ENCODE results near the gene ODC1. TPM values are rescaled to one million over a fixed set of nuclear protein-coding genes. Genes with fewer than 3 reads are reported as not detected.

The ODC1 gene
- 53.9 and 86.4 TPM in 2 replicates for total RNA-seq
- polyA plus RNA-seq, result 89.3 and 211 TPM in 2 replicates
- polyA plus RNA-seq (2012), result 51.5 and 135 TPM in 2 replicates
- 30.0 and 80.8 TPM in 2 replicates for polyA minus RNA-seq (ENCODE audit: low replicate concordance)

DNA sequence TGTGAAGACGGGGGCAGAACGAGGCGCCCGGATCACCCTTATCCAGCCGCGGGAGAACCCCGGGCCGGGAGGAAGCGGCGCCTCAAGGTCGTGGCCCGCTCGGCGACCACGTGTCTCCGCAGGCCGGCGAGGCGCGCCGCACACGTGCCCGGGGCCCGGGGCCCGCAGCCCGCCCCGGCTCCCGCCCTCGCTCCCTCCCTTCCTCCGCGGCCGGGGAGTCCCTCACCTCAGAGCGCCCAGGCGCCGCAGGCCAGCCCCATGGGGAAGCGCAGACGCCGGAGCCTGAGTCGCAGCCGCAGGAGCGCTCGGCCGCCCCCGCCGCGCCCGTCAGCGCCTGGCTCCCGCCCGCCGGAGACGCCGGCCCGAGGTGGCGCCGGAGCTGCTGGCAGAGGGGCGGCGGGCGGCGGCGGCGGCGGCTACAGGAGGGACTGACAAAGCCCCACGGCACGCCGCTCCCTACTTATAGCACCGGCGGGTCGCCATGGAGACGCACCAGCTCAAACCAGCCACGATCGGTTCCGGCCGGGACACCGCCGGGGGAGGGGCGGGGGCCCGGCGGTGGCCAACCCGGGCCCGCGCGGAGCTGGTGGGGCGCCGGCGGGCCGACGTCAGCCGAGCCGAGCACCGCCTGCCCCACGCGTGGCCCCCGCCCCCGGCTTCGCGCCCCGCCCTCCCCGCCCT lies at the start of gene ODC1:
Gene ODC1, minus strand, starts transcription at position 433 of the 681 bp plus-strand sequence. CDS start 3,295 bp downstream, outside the sequence.
- TF ChIP-seq EZH2 (IDR thresholded peaks at IDR 0.05; ENCODE audit: low read length, missing control alignments), result no peak
- H3K27me3 ChIP-seq (ENCODE audit: control insufficient read depth, insufficient read depth, low read length), result no peaks in the 10 kb centered on the region
- peak within 1 kb of the TSS; percentile 98 for H3K4me2 ChIP-seq (ENCODE audit: extremely low read depth, insufficient read depth, low read length)
- H3K79me2 ChIP-seq (ENCODE audit: control insufficient read depth, insufficient read depth, low read length), result peaks cover 33% of the 10 kb centered on the region
- peaks cover 4% of the 10 kb centered on the region for H3K4me1 ChIP-seq (ENCODE audit: control insufficient read depth, extremely low read depth, insufficient read depth, low read length)
- no peaks in the 10 kb centered on the region for H3K9me3 ChIP-seq (ENCODE audit: control insufficient read depth, insufficient read depth, low read depth, low read length)
- H3K27ac ChIP-seq (ENCODE audit: insufficient read depth, low read length), result peak within 1 kb of the TSS; percentile 94
- peaks cover 2% of the 10 kb centered on the region for H4K20me1 ChIP-seq (ENCODE audit: control insufficient read depth, extremely low read depth, insufficient read depth, low read length)
- DNase-seq (ENCODE audit: low read depth in 2 of 2), result peak; percentile 86 to 91
- H3K9ac ChIP-seq (ENCODE audit: insufficient read depth, low read length), result peak within 1 kb of the TSS; percentile 96
- H3K36me3 ChIP-seq (ENCODE audit: control insufficient read depth, insufficient read depth, low read length), result peaks cover 8% of the 10 kb centered on the region
- H2AFZ ChIP-seq (ENCODE audit: low read length), result peak within 1 kb of the TSS; percentile 83
- H3K4me3 ChIP-seq (replicated peaks in 1 of 4; ENCODE audit: control extremely low read depth in 1 of 4, insufficient read depth in 1 of 4, low read depth in 3 of 4, low read length in 4 of 4), result peak within 1 kb of the TSS; percentile 67 to 89 (median 76)

DNA sequence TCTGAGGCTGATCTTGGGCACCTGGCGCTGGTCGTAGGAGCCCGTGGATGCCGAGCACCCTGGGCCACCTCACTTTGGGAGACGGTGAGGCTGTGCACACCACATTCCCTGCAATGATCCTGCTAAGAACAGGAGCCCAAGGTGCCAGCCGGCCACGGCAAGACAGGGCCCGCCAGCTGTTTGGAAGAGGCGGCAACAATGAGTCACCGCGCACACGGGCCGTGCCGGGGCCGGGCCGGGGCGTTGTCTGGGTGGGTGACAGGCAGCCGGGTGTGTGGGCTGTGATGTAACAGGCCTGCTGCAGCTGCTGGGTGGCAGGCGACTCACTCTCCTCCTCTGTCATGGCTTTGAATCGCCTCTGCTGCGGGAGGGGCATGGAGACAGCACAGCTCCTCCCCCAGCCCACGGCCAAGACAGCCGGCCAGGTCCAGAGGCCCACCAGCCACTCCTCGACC lies 49.7 kb upstream of the ODC1 start:
- Histone ChIP-seq H2AFZ (ENCODE audit: low read length) (no peak overlapping the region), H4K20me1 (ENCODE audit: control insufficient read depth, extremely low read depth, insufficient read depth, low read length) (no peaks in the 10 kb centered on the region), H3K27ac (ENCODE audit: insufficient read depth, low read length) (no peak overlapping the region), H3K27me3 (ENCODE audit: control insufficient read depth, insufficient read depth, low read length) (peaks cover 16% of the 10 kb centered on the region), H3K79me2 (ENCODE audit: control insufficient read depth, insufficient read depth, low read length) (no peaks in the 10 kb centered on the region), H3K4me2 (ENCODE audit: extremely low read depth, insufficient read depth, low read length) (peak overlapping the region; percentile 35), H3K4me1 (ENCODE audit: control insufficient read depth, extremely low read depth, insufficient read depth, low read length) (no peaks in the 10 kb centered on the region), H3K4me3 (replicated peaks in 1 of 4; ENCODE audit: control extremely low read depth in 1 of 4, insufficient read depth in 1 of 4, low read depth in 3 of 4, low read length in 4 of 4) (no peak overlapping the region), H3K9me3 (ENCODE audit: control insufficient read depth, insufficient read depth, low read depth, low read length) (no peaks in the 10 kb centered on the region), H3K9ac (ENCODE audit: insufficient read depth, low read length) (no peak overlapping the region), H3K36me3 (ENCODE audit: control insufficient read depth, insufficient read depth, low read length) (no peaks in the 10 kb centered on the region)
- no peak for TF ChIP-seq EZH2 (IDR thresholded peaks at IDR 0.05; ENCODE audit: low read length, missing control alignments)
- TF ChIP-seq, protein P1, sequence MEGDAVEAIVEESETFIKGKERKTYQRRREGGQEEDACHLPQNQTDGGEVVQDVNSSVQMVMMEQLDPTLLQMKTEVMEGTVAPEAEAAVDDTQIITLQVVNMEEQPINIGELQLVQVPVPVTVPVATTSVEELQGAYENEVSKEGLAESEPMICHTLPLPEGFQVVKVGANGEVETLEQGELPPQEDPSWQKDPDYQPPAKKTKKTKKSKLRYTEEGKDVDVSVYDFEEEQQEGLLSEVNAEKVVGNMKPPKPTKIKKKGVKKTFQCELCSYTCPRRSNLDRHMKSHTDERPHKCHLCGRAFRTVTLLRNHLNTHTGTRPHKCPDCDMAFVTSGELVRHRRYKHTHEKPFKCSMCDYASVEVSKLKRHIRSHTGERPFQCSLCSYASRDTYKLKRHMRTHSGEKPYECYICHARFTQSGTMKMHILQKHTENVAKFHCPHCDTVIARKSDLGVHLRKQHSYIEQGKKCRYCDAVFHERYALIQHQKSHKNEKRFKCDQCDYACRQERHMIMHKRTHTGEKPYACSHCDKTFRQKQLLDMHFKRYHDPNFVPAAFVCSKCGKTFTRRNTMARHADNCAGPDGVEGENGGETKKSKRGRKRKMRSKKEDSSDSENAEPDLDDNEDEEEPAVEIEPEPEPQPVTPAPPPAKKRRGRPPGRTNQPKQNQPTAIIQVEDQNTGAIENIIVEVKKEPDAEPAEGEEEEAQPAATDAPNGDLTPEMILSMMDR (conservative IDR thresholded peaks at IDR 0.05 in 1 of 2, IDR thresholded peaks at IDR 0.05 in 1 of 2; ENCODE audit: low read depth in 1 of 2, low read length in 2 of 2), result no peak
- DNase-seq (ENCODE audit: low read depth in 2 of 2), result peak; percentile 66 to 86

DNA sequence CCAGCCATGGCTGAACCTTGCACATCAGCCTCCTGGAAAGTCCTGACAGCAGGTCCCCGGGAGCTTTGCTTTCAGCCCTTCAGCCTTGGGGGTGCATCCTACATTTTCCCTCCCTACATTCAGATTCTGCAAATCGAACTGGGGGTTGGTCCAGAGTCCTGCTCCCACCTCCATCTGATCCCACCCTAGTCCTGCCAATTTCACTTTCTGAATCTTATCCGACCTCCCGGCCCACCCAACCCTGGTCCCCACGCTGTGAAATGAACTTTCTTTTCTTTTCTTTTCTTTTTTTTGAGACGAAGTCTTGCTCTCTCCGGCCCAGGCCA lies 47.8 kb upstream of the ODC1 start:
- no peaks in the 10 kb centered on the region for H3K4me1 ChIP-seq (ENCODE audit: control insufficient read depth, extremely low read depth, insufficient read depth, low read length)

More for the DNA sequence above, 47.8 kb upstream of the ODC1 start:
- H3K36me3 ChIP-seq (ENCODE audit: control insufficient read depth, insufficient read depth, low read length), result no peaks in the 10 kb centered on the region
- peaks cover 14% of the 10 kb centered on the region for H3K27me3 ChIP-seq (ENCODE audit: control insufficient read depth, insufficient read depth, low read length)
- no peak overlapping the region for H3K4me3 ChIP-seq (replicated peaks in 1 of 4; ENCODE audit: control extremely low read depth in 1 of 4, insufficient read depth in 1 of 4, low read depth in 3 of 4, low read length in 4 of 4)
- H3K9me3 ChIP-seq (ENCODE audit: control insufficient read depth, insufficient read depth, low read depth, low read length), result no peaks in the 10 kb centered on the region
- DNase-seq (ENCODE audit: low read depth in 2 of 2), result no peak
- no peaks in the 10 kb centered on the region for H3K79me2 ChIP-seq (ENCODE audit: control insufficient read depth, insufficient read depth, low read length)
- no peak overlapping the region for H2AFZ ChIP-seq (ENCODE audit: low read length)
- no peak overlapping the region for H3K9ac ChIP-seq (ENCODE audit: insufficient read depth, low read length)
- no peak overlapping the region for H3K4me2 ChIP-seq (ENCODE audit: extremely low read depth, insufficient read depth, low read length)
- TF ChIP-seq, protein P1 (conservative IDR thresholded peaks at IDR 0.05 in 1 of 2, IDR thresholded peaks at IDR 0.05 in 1 of 2; ENCODE audit: low read depth in 1 of 2, low read length in 2 of 2), result no peak
- TF ChIP-seq EZH2 (IDR thresholded peaks at IDR 0.05; ENCODE audit: low read length, missing control alignments), result no peak
- no peaks in the 10 kb centered on the region for H4K20me1 ChIP-seq (ENCODE audit: control insufficient read depth, extremely low read depth, insufficient read depth, low read length)
- no peak overlapping the region for H3K27ac ChIP-seq (ENCODE audit: insufficient read depth, low read length)

All from fibroblast of lung (primary cell).